ES-I3 (cell line): ENCODE data around the gene CD72.

Experiments
- H3K36me3 ChIP-seq: 2 replicates; pipeline ENCODE4 v1.6.1; 2013; ENCODE audit warnings: mild to moderate bottlenecking, low read length, control low read depth, moderate library complexity; ENCODE audit not compliant: insufficient read depth
- H3K4me1 ChIP-seq: 2 replicates; pipeline ENCODE4 v1.6.1; 2013; ENCODE audit warnings: mild to moderate bottlenecking, control low read depth, low read length; ENCODE audit not compliant: insufficient read depth
- H3K9ac ChIP-seq: 2 replicates; pipeline ENCODE4 v1.6.1; 2013; ENCODE audit warnings: low read depth, mild to moderate bottlenecking, low read length, moderate library complexity
- H3K9me3 ChIP-seq: 2 replicates; pipeline ENCODE4 v1.6.1; 2013; ENCODE audit warnings: mild to moderate bottlenecking, low read length, moderate library complexity; ENCODE audit not compliant: control insufficient read depth, insufficient read depth

The CD72 gene

DNA sequence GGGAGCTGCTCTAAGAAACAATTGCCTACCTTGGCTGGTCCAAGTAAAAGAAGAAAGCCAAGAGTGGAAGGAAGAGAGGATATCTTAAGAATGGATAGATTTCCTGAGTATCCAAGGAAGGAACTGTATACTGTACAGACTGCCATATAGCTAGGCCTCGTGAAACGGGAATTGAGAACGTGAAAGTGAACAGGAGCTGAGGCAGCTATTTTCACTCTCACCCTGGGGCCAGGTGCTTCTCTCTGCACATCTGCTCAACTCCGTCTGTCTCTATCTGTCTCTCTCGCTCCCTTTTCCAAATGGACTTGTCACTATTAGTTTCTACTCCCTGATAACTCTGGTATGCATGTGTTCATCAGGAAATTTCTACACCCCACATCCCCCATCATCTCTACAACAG is 49.0 kb downstream of the CD72 start:
- H3K9ac ChIP-seq, result no peak overlapping the region
- no peaks in the 10 kb centered on the region for H3K9me3 ChIP-seq
- no peaks in the 10 kb centered on the region for H3K36me3 ChIP-seq

GRCh38 chr9:35568196-35568595 is 50.0 kb downstream of the CD72 start:
- H3K36me3 ChIP-seq, result no peaks in the 10 kb centered on the region
- H3K9ac ChIP-seq, result no peak overlapping the region
- no peaks in the 10 kb centered on the region for H3K9me3 ChIP-seq
- no peaks in the 10 kb centered on the region for H3K4me1 ChIP-seq

More for the DNA sequence above, 49.0 kb downstream of the CD72 start:
- H3K4me1 ChIP-seq, result no peaks in the 10 kb centered on the region

DNA sequence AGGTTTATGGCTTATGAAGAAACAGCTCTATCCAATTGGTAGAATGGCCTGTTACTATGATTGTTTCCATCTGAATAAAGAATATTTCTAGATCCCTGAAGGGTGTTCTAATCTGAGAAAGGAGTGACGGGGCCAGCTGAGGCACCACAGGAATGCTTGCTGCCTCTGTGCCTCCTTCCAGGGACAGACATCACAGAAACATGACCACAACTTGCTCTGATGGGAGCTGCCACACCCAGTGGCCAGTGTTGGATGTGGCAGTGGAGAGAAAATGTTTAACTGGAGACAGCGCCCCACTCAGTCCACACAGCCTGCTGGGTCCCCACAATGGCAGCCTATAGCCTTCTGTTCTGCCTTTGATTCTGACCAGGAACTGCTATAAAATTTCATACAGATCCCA is 51.8 kb downstream of the CD72 start:
- Histone ChIP-seq H3K4me1 (no peaks in the 10 kb centered on the region), H3K9ac (no peak overlapping the region), H3K36me3 (no peaks in the 10 kb centered on the region), H3K9me3 (no peaks in the 10 kb centered on the region)

DNA sequence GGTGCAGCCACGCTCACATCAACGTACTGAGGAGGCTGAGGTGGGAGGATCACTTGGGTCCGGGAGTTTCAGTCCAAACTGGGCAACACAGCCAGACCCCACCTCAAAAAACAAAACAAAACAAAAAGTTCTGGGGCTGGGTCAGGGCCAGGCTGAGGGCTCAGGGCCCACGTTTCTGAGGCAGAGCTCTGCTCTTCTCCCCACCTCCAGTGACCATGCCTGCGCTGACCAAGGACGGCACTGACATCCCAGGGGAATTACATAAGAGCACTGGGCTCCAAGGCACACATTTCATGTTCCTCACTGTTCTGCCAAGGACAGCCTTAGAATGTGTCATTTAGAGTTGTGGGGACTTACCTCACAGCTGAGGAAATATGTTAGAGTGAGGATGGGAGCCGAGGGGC is 53.6 kb downstream of the CD72 start:
- H3K9me3 ChIP-seq, result no peaks in the 10 kb centered on the region
- no peaks in the 10 kb centered on the region for H3K4me1 ChIP-seq
- H3K36me3 ChIP-seq, result no peaks in the 10 kb centered on the region
- H3K9ac ChIP-seq, result no peak overlapping the region

DNA sequence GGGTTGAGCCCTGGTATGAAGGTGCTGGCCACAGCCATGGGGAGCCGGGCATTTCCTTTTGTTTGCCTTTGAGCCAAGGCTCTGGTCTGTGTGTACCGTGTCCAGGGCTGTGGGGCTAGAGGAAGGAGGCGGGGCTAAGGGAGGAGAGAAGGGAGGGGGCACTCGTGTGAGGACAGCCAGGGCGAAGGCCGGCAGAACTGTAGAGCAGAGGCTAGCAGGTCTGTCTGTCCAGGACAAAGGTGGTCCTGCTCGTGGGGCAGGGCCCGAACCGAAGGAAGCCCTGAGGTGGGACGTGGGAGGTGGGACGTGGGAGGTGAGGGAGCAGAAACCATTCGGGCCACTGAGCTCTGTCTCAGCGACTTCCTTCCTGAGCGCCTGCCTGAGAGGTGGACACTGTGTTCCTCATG is 54.4 kb downstream of the CD72 start:
- H3K36me3 ChIP-seq, result no peaks in the 10 kb centered on the region

GRCh38 chr9:35562895-35563780 is 55.1 kb downstream of the CD72 start:
- Histone ChIP-seq H3K36me3 (no peaks in the 10 kb centered on the region), H3K9ac (no peak overlapping the region), H3K4me1 (no peaks in the 10 kb centered on the region), H3K9me3 (no peaks in the 10 kb centered on the region)

More for the DNA sequence above, 54.4 kb downstream of the CD72 start:
- no peaks in the 10 kb centered on the region for H3K9me3 ChIP-seq
- no peak overlapping the region for H3K9ac ChIP-seq
- no peaks in the 10 kb centered on the region for H3K4me1 ChIP-seq

DNA sequence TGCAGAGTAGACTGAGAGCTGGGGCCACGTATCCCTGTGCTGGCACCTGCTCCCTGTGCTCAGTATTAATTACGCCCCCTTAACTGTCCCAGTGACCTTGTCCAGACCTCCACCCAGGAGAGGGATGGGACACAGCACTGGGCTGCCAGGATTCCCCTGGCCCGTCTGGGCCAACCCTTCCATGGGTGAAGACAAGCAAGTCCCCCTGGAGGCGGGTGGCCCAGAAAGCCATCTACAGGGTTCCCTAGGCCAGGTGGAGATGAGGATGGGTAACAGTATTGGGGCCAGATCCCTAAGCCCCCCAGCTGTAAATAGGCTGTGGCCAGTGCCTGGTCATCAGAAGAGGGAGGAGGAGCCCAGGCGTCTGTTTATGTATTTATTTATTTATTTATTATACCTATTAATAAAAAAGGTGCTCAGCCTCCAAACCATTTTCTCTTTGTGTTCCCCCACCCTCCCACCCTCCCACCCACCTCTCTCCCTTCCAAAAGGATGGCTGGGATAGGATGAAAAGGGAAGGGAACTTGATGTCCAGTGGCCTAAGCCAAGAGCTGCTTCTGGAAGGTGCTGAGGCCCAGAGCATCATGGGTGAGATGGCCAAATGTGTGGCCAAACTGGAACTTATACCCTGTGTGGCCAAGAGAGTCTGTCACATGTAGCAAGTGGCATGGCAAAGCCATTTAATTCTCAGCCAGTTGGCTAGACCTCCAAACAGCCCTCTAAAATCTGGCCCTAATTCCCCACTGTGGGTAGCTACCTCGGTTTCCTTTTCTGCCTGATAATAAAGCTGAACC is 56.5 kb downstream of the CD72 start:
- Histone ChIP-seq H3K9ac (no peak overlapping the region), H3K36me3 (no peaks in the 10 kb centered on the region), H3K9me3 (no peaks in the 10 kb centered on the region), H3K4me1 (no peaks in the 10 kb centered on the region)

DNA sequence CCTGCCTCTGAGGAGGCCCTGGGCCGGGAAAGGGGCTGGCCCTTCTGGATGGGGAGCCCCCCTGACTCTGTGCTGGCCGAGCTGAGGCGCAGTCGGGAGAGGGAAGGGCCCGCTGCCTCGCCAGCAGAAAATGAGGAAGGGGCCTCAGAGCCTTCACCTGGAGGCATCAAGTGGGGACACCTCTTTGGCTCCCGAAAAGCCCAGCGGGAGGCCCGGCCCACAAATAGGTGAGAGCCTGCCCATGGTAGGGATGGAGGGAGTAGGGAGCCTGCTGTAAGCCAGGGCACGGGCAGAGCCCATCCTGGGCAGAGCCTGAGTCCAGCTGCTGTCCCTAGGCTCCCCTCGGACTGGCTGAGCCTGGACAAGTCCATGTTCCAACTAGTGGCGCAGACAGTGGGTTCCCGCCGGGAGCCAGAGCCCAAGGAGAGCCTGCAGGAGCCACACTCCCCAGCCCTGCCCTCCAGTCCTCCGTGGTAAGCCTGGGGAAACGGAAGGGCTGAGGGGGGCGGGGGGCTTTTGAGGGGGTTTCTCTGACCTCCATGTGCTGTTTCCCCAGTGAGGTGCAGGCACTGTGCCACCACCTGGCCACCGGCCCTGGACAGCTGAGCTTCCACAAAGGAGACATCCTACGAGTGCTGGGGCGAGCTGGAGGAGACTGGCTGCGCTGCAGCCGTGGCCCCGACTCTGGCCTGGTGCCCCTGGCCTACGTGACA is 57.4 kb downstream of the CD72 start:
- Histone ChIP-seq H3K36me3 (no peaks in the 10 kb centered on the region), H3K4me1 (no peaks in the 10 kb centered on the region), H3K9me3 (no peaks in the 10 kb centered on the region), H3K9ac (no peak overlapping the region)
